Cardiac muscle cell (in vitro differentiated cells and primary cell): ENCODE data around the gene OR4E1. TPM values are rescaled to one million over a fixed set of nuclear protein-coding genes. Genes with fewer than 3 reads are reported as not detected.

Experiments
- DNase-seq, 2 donors: peaks; one replicate each; pipeline versions ENCODE4 v3.0.0 to v3.0.0-alpha.2; 2010 to 2017; ENCODE audit warnings: low read depth in 1 of 2, low spot score in 1 of 2
- H3K27ac ChIP-seq: fragments of 200-600 bp; sonication (generic); 2 replicates; pipeline ENCODE4 v1.5.1; 2016
- H3K27me3 ChIP-seq: fragments of 200-600 bp; sonication (generic); 2 replicates; pipeline ENCODE4 v1.6.0; 2016; ENCODE audit warnings: control low read depth
- H3K36me3 ChIP-seq: fragments of 200-600 bp; sonication (generic); 2 replicates; pipeline ENCODE4 v1.5.1; 2016; ENCODE audit warnings: control low read depth
- H3K4me1 ChIP-seq: fragments of 200-600 bp; sonication (generic); 2 replicates; pipeline ENCODE4 v1.8.1; 2017; ENCODE audit warnings: low read depth, mild to moderate bottlenecking, mixed run types
- H3K4me3 ChIP-seq: fragments of 200-600 bp; sonication (generic); 2 replicates; pipeline ENCODE4 v1.5.1; 2016; ENCODE audit warnings: mild to moderate bottlenecking
- H3K9me3 ChIP-seq: fragments of 200-600 bp; sonication (generic); 2 replicates; pipeline ENCODE4 v1.5.1; 2017; ENCODE audit warnings: low read depth, mild to moderate bottlenecking, control low read depth
- CTCF ChIP-seq: IDR thresholded peaks from 2 replicates; pipeline ENCODE4 v1.5.1; 2012; ENCODE audit warnings: low read depth, mild to moderate bottlenecking, low read length
- polyA plus RNA-seq: library from polyadenylated mRNA; unstranded; fragments of >200 nt; fragmentation: Nextera tagmentation; extraction: Ambion mirVana; gene quantifications from 2 replicates; pipeline ENCODE4 v1.2.1, GENCODE V29; 2016
- total RNA-seq: library from RNA; depleted of rRNA; stranded (reverse); fragments of >200 nt; gene quantifications from 2 replicates; pipeline ENCODE4 v1.2.3, GENCODE V29; 2016

The OR4E1 gene
- total and polyA plus RNA-seq, 2 experiments from 2014 or later: not detected

DNA sequence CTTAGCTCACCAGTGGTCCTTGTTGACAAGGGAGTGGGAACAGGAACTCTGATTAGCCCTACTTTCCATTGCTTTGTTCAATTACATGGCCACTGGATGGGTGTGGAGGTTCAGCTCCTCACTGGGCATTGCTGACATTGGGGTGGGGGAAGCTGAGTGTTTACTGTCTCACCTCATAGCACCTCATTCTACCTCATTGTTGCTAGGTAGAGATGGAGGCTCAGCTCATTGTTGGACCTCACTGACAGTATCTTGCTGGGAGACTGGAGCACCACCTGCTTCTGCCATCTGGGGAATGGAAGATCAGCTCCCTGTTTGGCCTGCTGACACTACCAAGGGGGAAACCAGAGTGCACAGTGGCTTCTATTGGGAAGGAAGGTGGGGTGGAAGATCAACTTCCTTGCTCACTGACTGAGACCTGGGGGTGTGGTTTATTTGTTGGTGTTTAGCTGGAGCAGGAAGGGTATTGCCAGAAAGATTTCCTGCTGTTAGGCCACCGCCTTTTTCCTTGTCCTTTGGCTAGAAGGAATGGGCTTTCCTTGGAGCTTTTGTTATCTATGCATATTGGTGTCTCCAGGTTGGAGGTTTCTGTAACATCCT, 21.3 kb downstream of the OR4E1 start:
- no peaks in the 10 kb centered on the region for H3K27me3 ChIP-seq
- no peak overlapping the region for H3K27ac ChIP-seq
- H3K36me3 ChIP-seq: no peaks in the 10 kb centered on the region
- no peaks in the 10 kb centered on the region for H3K9me3 ChIP-seq
- TF ChIP-seq CTCF: no peak
- no peak for DNase-seq
- H3K4me1 ChIP-seq: no peaks in the 10 kb centered on the region
- no peak overlapping the region for H3K4me3 ChIP-seq

GRCh38 chr14:21647380-21647779, 26.2 kb downstream of the OR4E1 start:
- no peak overlapping the region for H3K27ac ChIP-seq
- H3K27me3 ChIP-seq: no peaks in the 10 kb centered on the region
- H3K9me3 ChIP-seq: no peaks in the 10 kb centered on the region
- no peak for TF ChIP-seq CTCF
- H3K4me1 ChIP-seq: no peaks in the 10 kb centered on the region
- no peak overlapping the region for H3K4me3 ChIP-seq
- peak in 1 of 2 donors; percentile 39 for DNase-seq
- no peaks in the 10 kb centered on the region for H3K36me3 ChIP-seq

GRCh38 chr14:21643407-21643806, 30.2 kb downstream of the OR4E1 start:
- no peak overlapping the region for H3K4me3 ChIP-seq
- H3K36me3 ChIP-seq: no peaks in the 10 kb centered on the region
- no peak for TF ChIP-seq CTCF
- no peak overlapping the region for H3K27ac ChIP-seq
- no peaks in the 10 kb centered on the region for H3K27me3 ChIP-seq
- no peaks in the 10 kb centered on the region for H3K9me3 ChIP-seq
- DNase-seq: no peak
- no peaks in the 10 kb centered on the region for H3K4me1 ChIP-seq

GRCh38 chr14:21642683-21643082, 30.9 kb downstream of the OR4E1 start:
- no peaks in the 10 kb centered on the region for H3K9me3 ChIP-seq
- H3K4me3 ChIP-seq: no peak overlapping the region
- no peaks in the 10 kb centered on the region for H3K27me3 ChIP-seq
- no peak for TF ChIP-seq CTCF
- H3K4me1 ChIP-seq: no peaks in the 10 kb centered on the region
- H3K27ac ChIP-seq: no peak overlapping the region
- H3K36me3 ChIP-seq: no peaks in the 10 kb centered on the region
- DNase-seq: no peak

DNA sequence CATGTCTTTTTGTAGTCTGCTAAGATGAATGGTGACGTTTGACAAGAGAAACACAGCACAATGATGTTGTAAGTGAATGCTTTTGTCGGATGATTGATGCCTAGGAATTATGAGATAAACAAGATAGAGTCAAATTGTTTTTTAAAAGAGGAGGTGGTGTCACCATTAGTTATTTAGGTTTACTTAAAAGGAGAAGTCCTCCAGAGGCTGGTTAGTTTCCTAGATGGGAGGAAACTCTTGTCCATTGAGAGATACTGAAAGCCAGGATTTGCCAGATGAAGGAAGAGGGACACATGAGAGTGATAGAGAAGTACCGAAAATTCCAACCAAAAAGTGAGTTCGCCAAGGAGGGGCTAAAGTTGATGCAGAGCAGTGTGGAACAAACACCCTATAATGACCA, 38.8 kb downstream of the OR4E1 start, which contains the start of gene OR10G2:
Gene OR10G2, minus strand, starts transcription at position 101 of the 400 bp plus-strand sequence. Its CDS starts 98 bp downstream, at position 3.
- no peak for DNase-seq
- no peak for TF ChIP-seq CTCF
- Histone ChIP-seq H3K4me3 (no peak within 1 kb of the TSS), H3K27me3 (no peaks in the 10 kb centered on the region), H3K4me1 (no peaks in the 10 kb centered on the region), H3K9me3 (no peaks in the 10 kb centered on the region), H3K27ac (no peak within 1 kb of the TSS), H3K36me3 (no peaks in the 10 kb centered on the region)
